Endothelial cell of hepatic sinusoid (primary cell): Measurements from ENCODE around the gene GALNT9.
"Not testable (repeated sequence)": the region's sequence is repeated elsewhere in the genome, so short reads cannot be mapped to it uniquely, and the experiment has no call there.

Source experiments
- in situ Hi-C: cut with HindIII; loops from 2 replicates; pipeline ENCODE4 v1.10.0; 2017; ENCODE audit warnings: low sequenced_read_pairs

Gene GALNT9

GRCh38 chr12:132329036-132329719 is at the start of gene GALNT9:
Gene GALNT9 (minus strand): TSS chr12:132329589. CDS start chr12:132329203, 386 bp downstream.
- in situ Hi-C loops: loop anchor here (5.0 to 10.0 kb wide), 3 partner anchors 47 to 224 kb away; no protein-coding TSS in a partner anchor

GRCh38 chr12:132379057-132379456 is 49.7 kb upstream of the GALNT9 start:
- in situ Hi-C loops: not testable (repeated sequence)

DNA sequence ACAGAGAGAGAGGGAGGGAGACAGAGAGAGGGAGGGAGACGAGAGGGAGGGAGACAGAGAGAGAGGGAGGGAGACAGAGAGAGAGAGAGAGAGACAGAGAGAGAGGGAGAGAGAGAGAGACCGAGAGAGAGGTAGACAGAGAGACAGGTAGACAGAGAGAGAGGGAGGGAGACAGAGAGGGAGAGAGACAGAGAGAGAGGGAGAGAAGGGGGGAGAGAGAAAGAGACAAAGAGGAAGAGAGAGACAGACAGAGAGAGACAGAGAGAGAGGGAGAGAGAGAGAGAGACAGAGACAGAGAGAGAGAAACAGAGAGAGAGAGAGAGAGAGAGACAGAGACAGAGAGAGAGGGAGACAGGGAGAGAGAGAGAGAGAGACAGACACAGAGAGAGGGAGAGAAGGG is 47.8 kb upstream of the GALNT9 start:
- in situ Hi-C loops: no loop called here

GRCh38 chr12:132376464-132376830 is 47.1 kb upstream of the GALNT9 start:
- in situ Hi-C loops: no loop called here

- in situ Hi-C loops: no loop called here
Measured at GRCh38 chr12:132375747-132376463, 46.5 kb upstream of the GALNT9 start.

- in situ Hi-C loops: no loop called here
Measured at GRCh38 chr12:132374612-132375445, 45.4 kb upstream of the GALNT9 start.

GRCh38 chr12:132373901-132374611 is 44.7 kb upstream of the GALNT9 start:
- in situ Hi-C loops: no loop called here

DNA sequence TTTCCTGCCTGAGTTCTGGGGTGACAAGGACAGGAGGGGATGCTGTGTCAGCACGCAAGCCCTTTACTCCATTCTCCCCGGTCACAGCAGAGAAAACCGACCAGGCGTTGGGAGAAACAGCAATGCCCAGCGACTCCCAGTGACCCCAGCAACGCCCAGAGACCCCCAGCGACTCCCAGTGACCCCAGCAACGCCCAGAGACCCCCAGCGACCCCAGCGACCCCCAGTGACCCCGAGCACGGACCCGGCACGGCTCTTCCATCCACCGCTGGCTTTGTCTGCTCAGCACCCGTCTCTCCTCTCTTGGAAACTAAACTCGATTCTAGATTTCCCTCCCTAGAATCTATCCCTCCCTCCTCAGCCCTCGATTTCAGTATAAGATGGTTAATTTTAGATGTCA is 38.5 kb upstream of the GALNT9 start:
- in situ Hi-C loops: no loop called here

DNA sequence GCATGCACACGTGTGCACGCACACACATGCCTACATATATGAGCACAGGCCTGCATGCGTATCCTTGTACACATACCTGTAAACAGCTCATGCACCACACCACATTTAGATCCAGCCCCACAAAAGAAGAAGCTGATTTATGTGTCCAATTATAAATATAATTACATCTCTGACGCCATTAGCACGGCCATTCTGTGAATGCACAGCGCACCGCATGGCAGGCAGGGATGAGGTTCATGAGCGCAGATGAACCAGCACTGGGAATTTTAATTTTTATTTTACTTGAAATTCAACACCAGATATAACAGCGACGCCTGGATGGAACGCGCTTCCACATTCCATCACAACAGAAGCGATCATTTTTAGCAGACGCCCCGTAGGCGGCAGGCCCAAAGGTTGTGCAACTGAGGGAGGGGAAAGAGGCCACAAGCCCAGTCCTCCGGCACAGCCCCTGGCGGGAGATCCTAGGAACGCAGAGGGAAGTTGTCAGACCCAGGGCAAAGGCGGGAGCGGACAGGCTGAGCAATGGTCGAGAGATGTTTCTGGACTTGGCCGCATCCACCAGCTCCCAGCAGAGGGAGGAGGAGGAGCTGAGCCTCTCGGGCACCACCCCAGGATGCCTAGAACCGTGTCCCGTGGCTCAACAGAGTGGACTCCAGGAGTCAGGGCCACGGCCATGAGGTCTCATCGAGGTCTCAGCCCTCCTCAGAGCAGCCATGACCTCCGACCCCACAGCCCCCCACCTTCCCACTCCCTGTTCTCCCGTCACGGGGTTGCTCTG is 37.9 kb upstream of the GALNT9 start:
- in situ Hi-C loops: no loop called here

DNA sequence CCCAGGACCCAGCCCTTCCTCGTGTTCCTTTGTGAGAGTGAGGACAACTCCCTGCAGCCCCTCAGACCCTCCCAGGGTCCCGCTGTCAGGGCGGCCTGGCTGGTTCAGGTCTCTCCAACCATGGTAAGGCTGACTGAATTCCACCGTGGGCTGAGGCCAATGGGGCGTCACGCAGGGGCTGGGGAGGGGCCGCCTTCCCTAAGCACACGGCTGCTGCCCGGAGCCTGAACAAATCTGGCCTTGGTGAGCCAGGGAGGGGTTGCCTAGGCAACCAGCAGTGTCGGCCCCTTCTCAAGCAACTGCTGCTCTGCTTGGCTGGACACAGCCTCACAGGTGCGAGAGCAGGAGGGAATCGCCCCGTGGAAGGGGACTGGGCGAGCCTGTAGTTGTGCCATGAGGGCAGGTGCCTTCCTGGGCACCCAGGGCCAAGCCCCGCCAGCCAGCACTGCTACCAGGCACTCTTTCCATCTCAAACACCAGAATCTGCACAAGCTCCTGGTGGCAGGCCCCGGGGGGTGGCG is 37.0 kb upstream of the GALNT9 start:
- in situ Hi-C loops: no loop called here

DNA sequence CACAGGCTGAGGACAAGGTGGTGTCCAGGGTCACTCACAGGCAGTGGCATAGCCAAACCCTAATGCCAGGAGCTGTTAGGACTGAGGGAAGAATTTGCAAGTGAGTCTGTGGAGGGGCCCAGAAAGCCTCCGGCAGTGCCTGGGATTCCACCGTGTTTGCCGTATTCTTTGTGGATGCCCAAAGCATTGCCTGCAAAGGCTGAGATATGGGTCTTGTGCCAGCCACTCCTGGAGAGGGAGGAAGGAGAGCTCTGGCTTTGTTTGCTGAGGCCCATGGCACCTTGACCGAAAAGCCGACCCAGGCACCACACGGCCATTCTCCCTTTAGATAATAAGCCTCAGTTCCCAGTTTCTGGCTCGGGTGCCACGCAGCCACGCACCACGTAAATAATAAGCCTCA is 35.8 kb upstream of the GALNT9 start:
- in situ Hi-C loops: no loop called here

DNA sequence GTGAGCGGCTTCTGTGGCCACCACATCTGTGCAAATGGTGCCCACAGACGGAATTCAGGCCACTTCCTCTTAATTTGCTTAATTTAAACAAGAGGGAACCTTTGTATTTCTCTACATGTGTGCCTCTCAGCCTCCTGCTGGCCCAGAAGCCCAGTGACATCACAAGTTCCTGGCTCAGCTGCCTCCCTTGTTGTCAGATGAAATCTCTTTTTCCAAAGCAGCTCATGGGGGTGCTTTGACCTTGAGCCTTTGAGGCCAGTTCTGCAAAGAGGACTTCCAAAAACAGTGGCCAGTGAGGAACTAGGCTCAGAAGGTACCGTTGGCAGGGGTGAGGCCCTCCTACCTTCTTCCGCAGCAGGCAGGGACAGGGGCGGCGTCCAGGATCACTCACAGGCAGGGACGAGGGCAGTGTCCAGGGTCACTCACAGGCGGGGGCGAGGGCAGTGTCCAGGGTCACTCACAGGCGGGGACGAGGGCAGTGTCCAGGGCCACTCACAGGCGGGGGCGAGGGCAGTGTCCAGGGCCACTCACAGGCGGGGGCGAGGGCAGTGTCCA is 35.0 kb upstream of the GALNT9 start:
- in situ Hi-C loops: no loop called here

DNA sequence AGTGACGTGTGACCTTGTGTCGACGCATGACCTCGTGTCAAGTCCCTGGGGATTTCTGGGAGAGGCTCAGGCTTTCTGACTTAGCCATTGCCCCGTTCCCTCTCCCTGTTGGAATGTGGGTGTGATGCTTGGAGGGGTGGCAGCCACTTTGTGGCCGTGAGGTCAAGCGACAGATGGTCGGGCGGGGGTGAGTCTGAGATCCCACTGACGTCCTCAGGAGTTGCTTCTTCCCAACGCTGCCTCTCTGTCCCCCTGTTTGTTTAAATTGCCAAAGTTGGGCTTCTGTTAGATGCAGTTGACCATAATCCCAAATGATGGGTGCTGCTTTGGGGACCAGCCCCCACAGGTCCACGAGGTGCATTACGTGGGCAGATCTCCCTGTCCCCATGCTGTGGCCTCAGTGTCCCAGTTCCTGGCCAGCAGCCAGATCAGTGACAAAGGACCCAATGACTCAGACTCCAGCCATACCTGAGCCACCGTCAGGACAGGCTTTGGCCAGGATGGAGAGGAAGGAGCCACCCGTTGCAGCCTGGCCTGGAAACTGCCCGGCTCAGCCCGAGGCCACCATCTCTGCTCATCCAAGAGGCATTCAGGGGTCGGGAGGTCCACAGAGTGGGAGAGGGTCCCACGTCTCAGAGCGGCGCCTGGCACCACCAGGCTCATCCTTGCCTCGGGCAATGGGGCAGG is 34.4 kb upstream of the GALNT9 start:
- in situ Hi-C loops: no loop called here

DNA sequence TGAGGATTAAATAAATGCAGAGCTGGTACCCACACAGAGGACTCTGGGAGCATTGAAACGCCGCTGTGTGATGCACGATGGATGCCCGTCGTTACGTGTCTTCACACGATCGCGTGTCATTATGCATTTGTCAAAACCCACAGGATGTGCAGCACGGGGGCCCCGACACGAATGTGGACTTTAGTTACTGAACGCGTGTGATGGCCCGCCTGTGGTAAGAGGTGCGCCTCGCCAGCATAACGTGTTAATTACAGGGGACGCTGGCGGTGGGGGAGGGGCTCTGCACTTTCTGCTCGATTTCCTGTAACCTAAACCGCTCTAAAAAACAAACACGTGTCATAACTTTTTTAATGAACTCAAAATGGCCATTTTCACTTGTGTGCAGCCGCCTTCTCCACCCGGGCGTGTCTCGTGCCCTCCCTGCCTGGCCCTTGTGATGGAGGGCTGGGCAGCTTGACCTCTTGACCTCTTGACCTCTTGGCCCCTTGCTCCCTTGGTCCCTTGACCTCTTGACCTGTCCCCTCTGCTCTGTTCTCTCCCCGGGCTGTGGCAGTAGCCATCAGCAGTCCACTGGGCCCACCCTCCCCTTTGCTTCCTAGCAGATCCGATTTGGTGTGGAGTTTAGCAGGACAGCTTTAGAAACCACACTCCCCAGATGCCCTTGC is 33.7 kb upstream of the GALNT9 start:
- in situ Hi-C loops: no loop called here

GRCh38 chr12:132360906-132361777 is 31.8 kb upstream of the GALNT9 start:
- in situ Hi-C loops: no loop called here

DNA sequence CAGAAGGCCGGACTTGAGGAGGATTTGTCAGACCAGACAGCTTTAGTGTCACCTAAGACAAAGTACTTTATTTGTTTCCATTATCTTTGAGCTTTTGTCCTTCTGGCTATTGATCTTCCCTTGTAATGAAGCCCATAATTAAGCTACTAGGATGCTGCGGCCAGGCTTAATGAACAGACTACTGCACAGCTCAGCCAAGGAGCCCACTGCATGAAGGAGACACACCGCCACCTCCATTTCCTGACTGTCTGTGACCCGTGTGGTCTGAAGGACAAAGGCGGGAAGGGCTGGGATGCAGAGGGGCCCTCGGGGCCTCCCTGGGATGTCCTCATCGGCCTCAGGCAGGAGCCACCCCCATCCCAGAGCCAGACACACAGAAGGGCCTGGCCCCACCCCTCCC is 31.0 kb upstream of the GALNT9 start:
- in situ Hi-C loops: no loop called here

GRCh38 chr12:132359971-132360370 is 30.6 kb upstream of the GALNT9 start:
- in situ Hi-C loops: no loop called here

DNA sequence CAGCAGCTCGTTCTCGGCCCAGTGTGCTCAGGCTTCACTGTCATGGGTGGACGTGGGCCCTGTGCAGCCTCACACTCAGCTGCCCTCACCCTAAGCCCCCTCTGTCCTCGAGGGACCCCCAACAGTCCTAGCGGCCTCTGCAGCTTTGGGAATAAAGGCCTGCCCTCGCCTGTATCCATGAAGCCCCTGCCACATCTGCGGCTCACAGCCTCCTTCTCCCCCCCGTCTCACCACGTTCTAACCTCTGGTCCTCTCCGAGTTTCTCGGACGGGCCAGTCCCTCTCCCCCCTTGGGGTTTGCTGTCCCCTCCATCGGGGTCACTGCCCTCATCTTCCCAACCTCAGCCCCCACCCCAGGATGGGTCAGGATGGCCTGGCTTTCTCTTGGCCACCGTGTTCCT is 30.2 kb upstream of the GALNT9 start:
- in situ Hi-C loops: no loop called here
